Smooth muscle cell (in vitro differentiated cells): ENCODE data around the gene SFMBT2. TPM values are rescaled to one million over a fixed set of nuclear protein-coding genes. Genes with fewer than 3 reads are reported as not detected.

Experiments used
- DNase-seq: peaks from one replicate; lab custom pipeline; 2025; ENCODE audit not compliant: unreplicated experiment; lab: John Stamatoyannopoulos, UW
- H2AFZ ChIP-seq: fragments of 200-600 bp; sonication (generic); 2 replicates; pipeline ENCODE4 v1.6.0; 2016; ENCODE audit warnings: antibody characterized with exemption, low read depth, mild to moderate bottlenecking
- H3F3A ChIP-seq: fragments of 200-600 bp; sonication (generic); 2 replicates; pipeline ENCODE4 v1.6.0; 2017; ENCODE audit warnings: antibody characterized with exemption, low read depth
- H3K27ac ChIP-seq: fragments of 200-600 bp; sonication (generic); 2 replicates; pipeline ENCODE4 v1.5.1; 2016; ENCODE audit warnings: low read depth, mild to moderate bottlenecking
- H3K27me3 ChIP-seq: fragments of 200-600 bp; sonication (generic); 2 replicates; pipeline ENCODE4 v1.6.1; 2016; ENCODE audit warnings: low read depth, mild to moderate bottlenecking
- H3K36me3 ChIP-seq: fragments of 200-600 bp; sonication (generic); 2 replicates; pipeline ENCODE4 v1.5.1; 2016; ENCODE audit warnings: low read depth
- H3K4me1 ChIP-seq: fragments of 200-600 bp; sonication (generic); 2 replicates; pipeline ENCODE4 v1.5.1; 2016; ENCODE audit warnings: low read depth
- H3K4me2 ChIP-seq: fragments of 200-600 bp; sonication (generic); 2 replicates; pipeline ENCODE4 v1.6.0; 2016; ENCODE audit warnings: mild to moderate bottlenecking
- H3K4me3 ChIP-seq: fragments of 200-600 bp; sonication (generic); 2 replicates; pipeline ENCODE4 v1.5.1; 2016; ENCODE audit warnings: mild to moderate bottlenecking
- H3K79me2 ChIP-seq: fragments of 200-600 bp; sonication (generic); 2 replicates; pipeline ENCODE4 v1.6.0; 2016; ENCODE audit warnings: low read depth, mild to moderate bottlenecking
- H3K9ac ChIP-seq: fragments of 200-600 bp; sonication (generic); 2 replicates; pipeline ENCODE4 v1.6.0; 2016; ENCODE audit warnings: low read depth
- H3K9me3 ChIP-seq: fragments of 200-600 bp; sonication (generic); replicated peaks from 2 replicates; pipeline ENCODE4 v1.5.1; 2016; ENCODE audit warnings: low read depth
- H4K20me1 ChIP-seq: fragments of 200-600 bp; sonication (generic); 2 replicates; pipeline ENCODE4 v1.6.0; 2016; ENCODE audit warnings: low read depth
- WGBS: methylation state at CpG from one replicate; pipeline ENCODE4 v1.1.7; 2016; ENCODE audit warnings: low lambda C conversion rate; 5-methylcytosine and 5-hydroxymethylcytosine counted together
- polyA plus RNA-seq: library from polyadenylated mRNA; unstranded; fragments of >200 nt; fragmentation: Nextera tagmentation; extraction: Ambion mirVana; gene quantifications from 2 replicates; pipeline ENCODE4 v1.2.1, GENCODE V29; 2016
- total RNA-seq: library from RNA; depleted of rRNA; stranded (reverse); fragments of >200 nt; gene quantifications from 2 replicates; pipeline ENCODE4 v1.2.3, GENCODE V29; 2014
- TF ChIP-seq, protein P1 (sequence below): fragments of 200-600 bp; sonication (generic); IDR thresholded peaks from 2 replicates; pipeline ENCODE4 v1.5.1; 2017; ENCODE audit warnings: borderline replicate concordance, mild to moderate bottlenecking, antibody characterized with exemption; ENCODE audit not compliant: insufficient read depth, poor library complexity, severe bottlenecking

The SFMBT2 gene
- total and polyA plus RNA-seq, 2 experiments from 2014 or later = 0.90 to 1.4 TPM

DNA sequence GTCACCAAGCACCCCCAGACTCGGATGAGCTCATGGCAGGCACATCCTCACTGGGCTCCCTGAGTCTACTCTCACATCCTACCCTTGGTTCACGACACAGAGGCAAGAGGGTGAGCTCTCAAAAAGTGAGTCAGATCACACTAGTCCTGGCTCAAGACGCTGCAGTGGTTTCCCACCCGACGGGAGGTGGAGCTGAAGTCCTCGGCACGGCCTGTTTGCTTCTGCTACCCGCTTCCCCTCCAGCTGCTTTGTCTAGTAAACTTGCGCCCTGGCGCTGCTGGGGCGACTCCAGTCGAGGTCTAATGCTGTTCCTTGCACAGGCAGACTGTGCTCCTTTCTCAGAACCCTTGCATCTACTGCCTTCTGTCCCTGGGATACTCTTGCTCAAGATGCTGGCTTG, 13.5 kb upstream of the SFMBT2 start:
- H2AFZ ChIP-seq = no peak overlapping the region
- no peaks in the 10 kb centered on the region for H3K79me2 ChIP-seq
- no peaks in the 10 kb centered on the region for H4K20me1 ChIP-seq
- no peak overlapping the region for H3K4me2 ChIP-seq
- WGBS = 59% methylated on average over 12 of the region's 12 CpGs
- H3K27ac ChIP-seq = no peak overlapping the region
- H3K4me1 ChIP-seq = no peaks in the 10 kb centered on the region
- no peaks in the 10 kb centered on the region for H3F3A ChIP-seq
- no peak overlapping the region for H3K9ac ChIP-seq
- no peaks in the 10 kb centered on the region for H3K9me3 ChIP-seq
- no peaks in the 10 kb centered on the region for H3K36me3 ChIP-seq
- TF ChIP-seq, protein P1, sequence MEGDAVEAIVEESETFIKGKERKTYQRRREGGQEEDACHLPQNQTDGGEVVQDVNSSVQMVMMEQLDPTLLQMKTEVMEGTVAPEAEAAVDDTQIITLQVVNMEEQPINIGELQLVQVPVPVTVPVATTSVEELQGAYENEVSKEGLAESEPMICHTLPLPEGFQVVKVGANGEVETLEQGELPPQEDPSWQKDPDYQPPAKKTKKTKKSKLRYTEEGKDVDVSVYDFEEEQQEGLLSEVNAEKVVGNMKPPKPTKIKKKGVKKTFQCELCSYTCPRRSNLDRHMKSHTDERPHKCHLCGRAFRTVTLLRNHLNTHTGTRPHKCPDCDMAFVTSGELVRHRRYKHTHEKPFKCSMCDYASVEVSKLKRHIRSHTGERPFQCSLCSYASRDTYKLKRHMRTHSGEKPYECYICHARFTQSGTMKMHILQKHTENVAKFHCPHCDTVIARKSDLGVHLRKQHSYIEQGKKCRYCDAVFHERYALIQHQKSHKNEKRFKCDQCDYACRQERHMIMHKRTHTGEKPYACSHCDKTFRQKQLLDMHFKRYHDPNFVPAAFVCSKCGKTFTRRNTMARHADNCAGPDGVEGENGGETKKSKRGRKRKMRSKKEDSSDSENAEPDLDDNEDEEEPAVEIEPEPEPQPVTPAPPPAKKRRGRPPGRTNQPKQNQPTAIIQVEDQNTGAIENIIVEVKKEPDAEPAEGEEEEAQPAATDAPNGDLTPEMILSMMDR = no peak
- DNase-seq = no peak
- no peak overlapping the region for H3K4me3 ChIP-seq
- peaks cover 63% of the 10 kb centered on the region for H3K27me3 ChIP-seq

GRCh38 chr10:7423521-7423920, 12.7 kb upstream of the SFMBT2 start:
- Histone ChIP-seq H4K20me1 (no peaks in the 10 kb centered on the region), H3K79me2 (no peaks in the 10 kb centered on the region), H2AFZ (no peak overlapping the region), H3K4me1 (no peaks in the 10 kb centered on the region), H3K9me3 (no peaks in the 10 kb centered on the region), H3K27me3 (peaks cover 70% of the 10 kb centered on the region), H3K9ac (no peak overlapping the region), H3K4me2 (no peak overlapping the region), H3F3A (no peaks in the 10 kb centered on the region), H3K36me3 (no peaks in the 10 kb centered on the region), H3K4me3 (no peak overlapping the region), H3K27ac (no peak overlapping the region)
- TF ChIP-seq, protein P1 = no peak
- WGBS = 33% methylated on average over 6 of the region's 6 CpGs
- DNase-seq = no peak

GRCh38 chr10:7421526-7421925, 10.7 kb upstream of the SFMBT2 start:
- Histone ChIP-seq H3K9me3 (no peaks in the 10 kb centered on the region), H3K27me3 (peaks cover 74% of the 10 kb centered on the region), H3F3A (no peaks in the 10 kb centered on the region), H3K9ac (no peak overlapping the region), H3K4me3 (no peak overlapping the region), H2AFZ (no peak overlapping the region), H4K20me1 (no peaks in the 10 kb centered on the region), H3K4me1 (no peaks in the 10 kb centered on the region), H3K27ac (no peak overlapping the region), H3K4me2 (no peak overlapping the region), H3K79me2 (no peaks in the 10 kb centered on the region), H3K36me3 (no peaks in the 10 kb centered on the region)
- TF ChIP-seq, protein P1 = no peak
- no peak for DNase-seq
- 78% methylated on average over 1 of the region's 1 CpG for WGBS

DNA sequence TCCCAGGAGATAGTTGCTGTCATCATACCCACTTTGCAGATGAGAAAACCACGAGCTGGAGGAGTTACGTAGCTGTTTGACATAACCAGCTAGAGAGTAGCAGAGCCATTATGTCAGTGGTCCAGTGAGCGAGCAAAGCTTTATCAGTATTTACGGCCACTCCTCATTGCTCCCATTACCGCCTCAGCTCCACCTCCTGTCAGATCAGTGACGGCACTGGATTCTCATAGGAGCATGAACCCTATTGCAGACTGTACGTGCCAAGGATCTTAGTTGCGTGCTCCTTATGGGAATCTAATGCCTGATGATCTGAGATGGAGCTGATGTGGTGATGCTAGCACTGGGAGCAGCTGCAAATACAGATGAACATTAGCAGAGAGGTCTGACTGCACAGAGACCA, 9.2 kb upstream of the SFMBT2 start:
- TF ChIP-seq, protein P1 = no peak
- no peak overlapping the region for H3K4me3 ChIP-seq
- 79% methylated on average over 8 of the region's 8 CpGs for WGBS

More for the DNA sequence above, 9.2 kb upstream of the SFMBT2 start:
- Histone ChIP-seq H3K27me3 (peaks cover 70% of the 10 kb centered on the region), H3K36me3 (no peaks in the 10 kb centered on the region), H3F3A (no peaks in the 10 kb centered on the region), H3K9ac (no peak overlapping the region), H3K27ac (no peak overlapping the region), H3K9me3 (no peaks in the 10 kb centered on the region), H3K4me1 (no peaks in the 10 kb centered on the region), H2AFZ (no peak overlapping the region), H3K4me2 (no peak overlapping the region), H3K79me2 (no peaks in the 10 kb centered on the region), H4K20me1 (no peaks in the 10 kb centered on the region)
- no peak for DNase-seq
